ENCODE measurements around the gene PLSCR5. TPM values are rescaled to one million over a fixed set of nuclear protein-coding genes. Genes with fewer than 3 reads are reported as not detected.

The PLSCR5 gene
- total RNA-seq, 1 experiment from 2014 or later = not detected

GRCh38 chr3:146625186-146625775, 20.1 kb upstream of the PLSCR5 start:
- H3K9me3 ChIP-seq (replicated peaks) = no peaks in the 10 kb centered on the region
- H3K4me1 ChIP-seq (replicated peaks) = no peaks in the 10 kb centered on the region
- H3K27ac ChIP-seq = no peak overlapping the region
- peak overlapping the region; percentile 5; the same call in 1 of the 2 replicates for H3K4me3 ChIP-seq
- no peaks in the 10 kb centered on the region for H3K27me3 ChIP-seq (replicated peaks)
- no peaks in the 10 kb centered on the region for H3K36me3 ChIP-seq
- DNase-seq (ENCODE audit: low read depth in 1 of 2, low spot score in 2 of 2) = no peak

GRCh38 chr3:146621723-146622122, 16.6 kb upstream of the PLSCR5 start:
- Histone ChIP-seq H3K9me3 (replicated peaks) (no peaks in the 10 kb centered on the region), H3K27me3 (replicated peaks) (no peaks in the 10 kb centered on the region), H3K36me3 (no peaks in the 10 kb centered on the region), H3K4me3 (no peak overlapping the region), H3K27ac (no peak overlapping the region), H3K4me1 (replicated peaks) (no peaks in the 10 kb centered on the region)
- no peak for DNase-seq (ENCODE audit: low read depth in 1 of 2, low spot score in 2 of 2)

- no peaks in the 10 kb centered on the region for H3K4me1 ChIP-seq (replicated peaks)
- H3K9me3 ChIP-seq (replicated peaks) = no peaks in the 10 kb centered on the region
- H3K36me3 ChIP-seq = no peaks in the 10 kb centered on the region
- no peak overlapping the region for H3K4me3 ChIP-seq
- H3K27me3 ChIP-seq (replicated peaks) = no peaks in the 10 kb centered on the region
- H3K27ac ChIP-seq = no peak overlapping the region
- no peak for DNase-seq (ENCODE audit: low read depth in 1 of 2, low spot score in 2 of 2)
These were observed 6.9 kb upstream of the PLSCR5 start for GRCh38 chr3:146612015-146612414.

GRCh38 chr3:146611096-146611495, 6.0 kb upstream of the PLSCR5 start:
- Histone ChIP-seq H3K27me3 (replicated peaks) (no peaks in the 10 kb centered on the region), H3K27ac (no peak overlapping the region), H3K36me3 (no peaks in the 10 kb centered on the region), H3K4me3 (no peak overlapping the region), H3K9me3 (replicated peaks) (no peaks in the 10 kb centered on the region), H3K4me1 (replicated peaks) (no peaks in the 10 kb centered on the region)
- DNase-seq (ENCODE audit: low read depth in 1 of 2, low spot score in 2 of 2) = no peak

GRCh38 chr3:146598535-146598934, 6.6 kb downstream of the PLSCR5 start:
- H3K36me3 ChIP-seq = no peaks in the 10 kb centered on the region
- H3K27me3 ChIP-seq (replicated peaks) = no peaks in the 10 kb centered on the region; the same call in 1 of the 2 replicates
- H3K4me1 ChIP-seq (replicated peaks) = no peaks in the 10 kb centered on the region
- no peak for DNase-seq (ENCODE audit: low read depth in 1 of 2, low spot score in 2 of 2)
- H3K9me3 ChIP-seq (replicated peaks) = no peaks in the 10 kb centered on the region
- no peak overlapping the region for H3K4me3 ChIP-seq
- no peak overlapping the region for H3K27ac ChIP-seq

GRCh38 chr3:146594843-146595482, 10.2 kb downstream of the PLSCR5 start:
- Histone ChIP-seq H3K27ac (no peak overlapping the region), H3K27me3 (replicated peaks) (0 out of 2 replicates have a peak, but pooled peaks cover 2% of the 10 kb centered on the region), H3K36me3 (no peaks in the 10 kb centered on the region)

GRCh38 chr3:146593776-146594175, 11.4 kb downstream of the PLSCR5 start:
- no peak overlapping the region for H3K4me3 ChIP-seq
- no peak overlapping the region for H3K27ac ChIP-seq
- no peak for DNase-seq (ENCODE audit: low read depth in 1 of 2, low spot score in 2 of 2)
- no peaks in the 10 kb centered on the region for H3K9me3 ChIP-seq (replicated peaks)
- no peaks in the 10 kb centered on the region for H3K4me1 ChIP-seq (replicated peaks)
- H3K27me3 ChIP-seq (replicated peaks) = 0 out of 2 replicates have a peak, but pooled peaks cover 2% of the 10 kb centered on the region
- H3K36me3 ChIP-seq = no peaks in the 10 kb centered on the region

More at GRCh38 chr3:146594843-146595482, 10.2 kb downstream of the PLSCR5 start:
- DNase-seq (ENCODE audit: low read depth in 1 of 2, low spot score in 2 of 2) = no peak
- no peak overlapping the region for H3K4me3 ChIP-seq
- H3K9me3 ChIP-seq (replicated peaks) = no peaks in the 10 kb centered on the region
- no peaks in the 10 kb centered on the region for H3K4me1 ChIP-seq (replicated peaks)

GRCh38 chr3:146590521-146590920, 14.6 kb downstream of the PLSCR5 start:
- Histone ChIP-seq H3K9me3 (replicated peaks) (no peaks in the 10 kb centered on the region), H3K27me3 (replicated peaks) (0 out of 2 replicates have a peak, but pooled peaks cover 2% of the 10 kb centered on the region), H3K4me3 (no peak overlapping the region), H3K36me3 (no peaks in the 10 kb centered on the region), H3K4me1 (replicated peaks) (no peaks in the 10 kb centered on the region), H3K27ac (no peak overlapping the region)
- no peak for DNase-seq (ENCODE audit: low read depth in 1 of 2, low spot score in 2 of 2)

GRCh38 chr3:146589899-146590508, 15.1 kb downstream of the PLSCR5 start:
- peak in 1 of 2 experiments; percentile 21 for DNase-seq (ENCODE audit: low read depth in 1 of 2, low spot score in 2 of 2)
- Histone ChIP-seq H3K27me3 (replicated peaks) (0 out of 2 replicates have a peak, but pooled peaks cover 2% of the 10 kb centered on the region), H3K36me3 (no peaks in the 10 kb centered on the region), H3K4me3 (no peak overlapping the region), H3K9me3 (replicated peaks) (no peaks in the 10 kb centered on the region), H3K4me1 (replicated peaks) (no peaks in the 10 kb centered on the region), H3K27ac (no peak overlapping the region)

GRCh38 chr3:146585156-146585555, 20.0 kb downstream of the PLSCR5 start:
- H3K4me1 ChIP-seq (replicated peaks) = 0 out of 2 replicates have a peak, but pooled peaks cover 3% of the 10 kb centered on the region
- H3K36me3 ChIP-seq = no peaks in the 10 kb centered on the region
- H3K27ac ChIP-seq = no peak overlapping the region
- H3K4me3 ChIP-seq = no peak overlapping the region
- H3K9me3 ChIP-seq (replicated peaks) = peaks cover 8% of the 10 kb centered on the region; the same call in 1 of the 2 replicates
- H3K27me3 ChIP-seq (replicated peaks) = 0 out of 2 replicates have a peak, but pooled peaks cover under 1% of the 10 kb centered on the region
- no peak for DNase-seq (ENCODE audit: low read depth in 1 of 2, low spot score in 2 of 2)

GRCh38 chr3:146581951-146582467, 23.1 kb downstream of the PLSCR5 start:
- no peak for DNase-seq (ENCODE audit: low read depth in 1 of 2, low spot score in 2 of 2)
- Histone ChIP-seq H3K27ac (no peak overlapping the region), H3K4me3 (no peak overlapping the region), H3K27me3 (replicated peaks) (no peaks in the 10 kb centered on the region), H3K36me3 (no peaks in the 10 kb centered on the region), H3K4me1 (replicated peaks) (0 out of 2 replicates have a peak, but pooled peaks cover 3% of the 10 kb centered on the region), H3K9me3 (replicated peaks) (peaks cover 8% of the 10 kb centered on the region; the same call in 1 of the 2 replicates)

- DNase-seq (ENCODE audit: low read depth in 1 of 2, low spot score in 2 of 2) = no peak
- Histone ChIP-seq H3K27me3 (replicated peaks) (no peaks in the 10 kb centered on the region), H3K9me3 (replicated peaks) (peaks cover 8% of the 10 kb centered on the region; the same call in 1 of the 2 replicates), H3K4me3 (no peak overlapping the region), H3K27ac (no peak overlapping the region), H3K36me3 (no peaks in the 10 kb centered on the region), H3K4me1 (replicated peaks) (0 out of 2 replicates have a peak, but pooled peaks cover 3% of the 10 kb centered on the region)
These were observed 24.0 kb downstream of the PLSCR5 start for GRCh38 chr3:146581080-146581601.

GRCh38 chr3:146577662-146578061, 27.5 kb downstream of the PLSCR5 start:
- peaks cover 2% of the 10 kb centered on the region; the same call in 1 of the 2 replicates for H3K9me3 ChIP-seq (replicated peaks)
- H3K27ac ChIP-seq = no peak overlapping the region
- no peaks in the 10 kb centered on the region for H3K27me3 ChIP-seq (replicated peaks)
- 0 out of 2 replicates have a peak, but pooled peaks cover 3% of the 10 kb centered on the region for H3K4me1 ChIP-seq (replicated peaks)
- no peak overlapping the region for H3K4me3 ChIP-seq
- no peaks in the 10 kb centered on the region for H3K36me3 ChIP-seq
- peak in 1 of 2 experiments; percentile 16 for DNase-seq (ENCODE audit: low read depth in 1 of 2, low spot score in 2 of 2)

Measured in SJSA1 (cell line).